Measurements from ENCODE around the gene DNAH2. TPM values are rescaled to one million over a fixed set of nuclear protein-coding genes. Genes with fewer than 3 reads are reported as not detected.

DNAH2 gene
- total RNA-seq, 1 experiment from 2014 or later = not detected

DNA sequence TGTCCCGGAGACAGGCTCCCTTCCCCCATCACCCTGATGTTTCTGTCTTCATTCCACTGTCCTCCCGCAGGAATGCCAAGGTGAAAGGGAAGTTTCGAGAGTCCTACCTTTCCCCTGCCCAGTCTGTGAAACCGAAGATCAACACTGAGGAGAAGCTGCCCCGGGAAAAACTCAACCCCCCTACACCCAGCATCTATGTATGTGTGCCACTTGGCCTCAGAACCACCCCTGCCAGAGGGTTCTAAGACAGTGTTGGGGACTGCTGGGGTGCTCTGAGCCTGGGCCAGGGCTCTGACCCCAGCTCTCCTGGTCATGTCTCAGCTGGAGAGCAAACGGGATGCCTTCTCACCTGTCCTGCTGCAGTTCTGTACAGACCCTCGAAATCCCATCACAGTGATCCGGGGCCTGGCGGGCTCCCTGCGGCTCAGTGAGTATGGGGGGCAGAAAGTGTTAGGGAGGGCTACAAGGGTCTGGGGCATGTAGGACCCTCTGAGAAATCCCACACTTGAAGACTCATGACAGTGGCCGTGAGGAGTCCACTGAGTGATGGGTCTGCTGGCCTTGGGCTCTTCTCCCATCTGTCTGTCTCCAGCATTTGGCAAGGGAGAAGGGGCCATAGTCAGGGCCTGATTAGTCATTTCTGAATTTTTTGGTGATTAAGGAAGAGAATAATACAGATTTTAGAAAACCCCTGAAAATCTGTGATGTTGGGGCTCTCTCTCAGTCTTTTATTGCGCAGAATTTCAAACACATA, 132.4 kb downstream of the DNAH2 start:
- Histone ChIP-seq H3K27ac (no peak overlapping the region), H3K27me3 (replicated peaks) (no peaks in the 10 kb centered on the region), H3K36me3 (peaks cover 48% of the 10 kb centered on the region), H3K4me1 (replicated peaks) (peaks cover 11% of the 10 kb centered on the region), H3K4me3 (no peak overlapping the region), H3K9me3 (replicated peaks) (no peaks in the 10 kb centered on the region; the same call in 1 of the 2 replicates)
- no peak for DNase-seq (ENCODE audit: low read depth in 1 of 2, low spot score in 2 of 2)

DNA sequence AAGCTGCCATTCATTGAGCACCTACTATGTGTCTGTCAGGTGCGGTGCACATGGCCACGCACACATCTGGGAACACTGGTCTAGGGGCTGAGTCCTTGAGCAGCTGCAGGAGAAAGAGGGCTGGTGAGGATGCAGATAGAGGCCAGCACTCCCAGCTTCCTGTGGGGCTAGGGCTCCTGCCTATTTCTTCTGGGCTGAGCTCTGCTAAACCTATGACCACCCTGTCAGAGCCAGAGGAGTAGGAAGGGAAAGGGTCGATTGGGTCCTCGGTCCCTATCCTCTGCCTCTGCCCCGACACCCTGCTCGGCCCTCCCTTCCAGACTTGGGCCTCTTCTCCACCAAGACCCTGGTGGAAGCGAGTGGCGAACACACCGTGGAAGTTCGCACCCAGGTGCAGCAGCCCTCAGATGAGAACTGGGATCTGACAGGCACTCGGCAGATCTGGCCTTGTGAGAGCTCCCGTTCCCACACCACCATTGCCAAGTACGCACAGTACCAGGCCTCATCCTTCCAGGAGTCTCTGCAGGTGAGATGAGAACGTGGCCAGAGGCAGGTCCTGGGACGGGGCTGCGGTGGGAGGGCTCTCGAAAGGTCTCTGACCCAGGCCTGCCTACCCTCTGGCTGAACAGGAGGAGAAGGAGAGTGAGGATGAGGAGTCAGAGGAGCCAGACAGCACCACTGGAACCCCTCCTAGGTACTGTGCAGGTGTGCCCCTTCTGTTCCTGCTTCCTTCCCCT, 133.3 kb downstream of the DNAH2 start:
- Histone ChIP-seq H3K27ac (no peak overlapping the region), H3K9me3 (replicated peaks) (no peaks in the 10 kb centered on the region; the same call in 1 of the 2 replicates), H3K36me3 (peaks cover 47% of the 10 kb centered on the region), H3K4me1 (replicated peaks) (peaks cover 10% of the 10 kb centered on the region), H3K4me3 (no peak overlapping the region), H3K27me3 (replicated peaks) (no peaks in the 10 kb centered on the region)
- DNase-seq (ENCODE audit: low read depth in 1 of 2, low spot score in 2 of 2) = no peak

DNA sequence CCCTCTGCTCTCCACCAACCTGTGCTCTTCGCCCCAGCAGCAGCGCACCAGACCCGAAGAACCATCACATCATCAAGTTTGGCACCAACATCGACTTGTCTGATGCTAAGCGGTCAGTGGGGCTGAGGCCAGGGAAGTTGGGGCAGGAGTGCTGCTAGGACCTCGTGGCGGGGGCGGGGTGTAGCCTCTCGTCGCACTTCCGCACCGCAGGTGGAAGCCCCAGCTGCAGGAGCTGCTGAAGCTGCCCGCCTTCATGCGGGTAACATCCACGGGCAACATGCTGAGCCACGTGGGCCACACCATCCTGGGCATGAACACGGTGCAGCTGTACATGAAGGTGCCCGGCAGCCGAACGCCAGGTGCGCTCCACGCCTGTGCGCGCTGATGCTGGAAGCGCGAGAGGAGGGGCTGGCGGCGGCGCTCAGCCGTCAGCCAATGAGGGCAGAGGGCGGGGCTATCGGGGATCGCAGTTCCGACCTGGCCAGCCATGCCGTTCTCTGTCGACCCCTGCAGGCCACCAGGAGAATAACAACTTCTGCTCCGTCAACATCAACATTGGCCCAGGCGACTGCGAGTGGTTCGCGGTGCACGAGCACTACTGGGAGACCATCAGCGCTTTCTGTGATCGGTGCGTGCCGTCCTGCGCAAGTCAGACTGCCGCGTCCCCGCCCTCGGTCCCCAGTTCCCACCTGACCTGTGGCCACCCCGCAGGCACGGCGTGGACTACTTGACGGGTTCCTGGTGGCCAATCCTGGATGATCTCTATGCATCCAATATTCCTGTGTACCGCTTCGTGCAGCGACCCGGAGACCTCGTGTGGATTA, 134.1 kb downstream of the DNAH2 start:
- H3K4me1 ChIP-seq (replicated peaks) = peaks cover 18% of the 10 kb centered on the region
- no peaks in the 10 kb centered on the region for H3K27me3 ChIP-seq (replicated peaks)
- DNase-seq (ENCODE audit: low read depth in 1 of 2, low spot score in 2 of 2) = peak; percentile 33 to 81
- H3K9me3 ChIP-seq (replicated peaks) = no peaks in the 10 kb centered on the region; the same call in 1 of the 2 replicates
- no peak overlapping the region for H3K27ac ChIP-seq
- H3K4me3 ChIP-seq = no peak overlapping the region
- H3K36me3 ChIP-seq = peaks cover 47% of the 10 kb centered on the region

DNA sequence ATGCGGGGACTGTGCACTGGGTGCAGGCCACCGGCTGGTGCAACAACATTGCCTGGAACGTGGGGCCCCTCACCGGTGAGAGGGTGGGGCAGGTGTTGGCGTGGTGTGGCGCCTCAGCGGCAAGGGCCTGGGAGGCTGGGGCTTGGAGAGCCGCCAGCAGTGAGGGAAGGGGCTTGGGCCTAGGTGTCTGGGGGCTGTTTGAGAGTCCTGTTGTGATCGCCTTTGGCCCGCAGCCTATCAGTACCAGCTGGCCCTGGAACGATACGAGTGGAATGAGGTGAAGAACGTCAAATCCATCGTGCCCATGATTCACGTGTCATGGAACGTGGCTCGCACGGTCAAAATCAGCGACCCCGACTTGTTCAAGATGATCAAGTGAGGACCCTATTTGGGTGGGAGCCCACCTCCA, 134.7 kb downstream of the DNAH2 start:
- Histone ChIP-seq H3K4me1 (replicated peaks) (peaks cover 19% of the 10 kb centered on the region), H3K4me3 (no peak overlapping the region), H3K9me3 (replicated peaks) (no peaks in the 10 kb centered on the region; the same call in 1 of the 2 replicates), H3K36me3 (peaks cover 42% of the 10 kb centered on the region), H3K27ac (no peak overlapping the region), H3K27me3 (replicated peaks) (no peaks in the 10 kb centered on the region)
- DNase-seq (ENCODE audit: low read depth in 1 of 2, low spot score in 2 of 2) = no peak

DNA sequence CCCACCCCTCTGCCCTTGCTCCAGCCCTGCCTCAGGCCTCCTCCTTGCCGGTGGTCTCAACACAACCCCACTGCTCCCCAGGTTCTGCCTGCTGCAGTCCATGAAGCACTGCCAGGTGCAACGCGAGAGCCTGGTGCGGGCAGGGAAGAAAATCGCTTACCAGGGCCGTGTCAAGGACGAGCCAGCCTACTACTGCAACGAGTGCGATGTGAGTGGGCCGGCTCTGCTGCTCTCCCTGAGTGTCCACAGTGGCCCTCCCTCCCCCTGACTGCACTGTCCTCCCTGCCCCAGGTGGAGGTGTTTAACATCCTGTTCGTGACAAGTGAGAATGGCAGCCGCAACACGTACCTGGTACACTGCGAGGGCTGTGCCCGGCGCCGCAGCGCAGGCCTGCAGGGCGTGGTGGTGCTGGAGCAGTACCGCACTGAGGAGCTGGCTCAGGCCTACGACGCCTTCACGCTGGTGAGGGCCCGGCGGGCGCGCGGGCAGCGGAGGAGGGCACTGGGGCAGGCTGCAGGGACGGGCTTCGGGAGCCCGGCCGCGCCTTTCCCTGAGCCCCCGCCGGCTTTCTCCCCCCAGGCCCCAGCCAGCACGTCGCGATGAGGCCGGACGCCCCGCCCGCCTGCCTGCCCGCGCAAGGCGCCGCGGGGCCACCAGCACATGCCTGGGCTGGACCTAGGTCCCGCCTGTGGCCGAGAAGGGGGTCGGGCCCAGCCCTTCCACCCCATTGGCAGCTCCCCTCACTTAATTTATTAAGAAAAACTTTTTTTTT, 135.6 kb downstream of the DNAH2 start:
- Histone ChIP-seq H3K27ac (no peak overlapping the region), H3K36me3 (peaks cover 43% of the 10 kb centered on the region), H3K9me3 (replicated peaks) (no peaks in the 10 kb centered on the region; the same call in 1 of the 2 replicates)

DNA sequence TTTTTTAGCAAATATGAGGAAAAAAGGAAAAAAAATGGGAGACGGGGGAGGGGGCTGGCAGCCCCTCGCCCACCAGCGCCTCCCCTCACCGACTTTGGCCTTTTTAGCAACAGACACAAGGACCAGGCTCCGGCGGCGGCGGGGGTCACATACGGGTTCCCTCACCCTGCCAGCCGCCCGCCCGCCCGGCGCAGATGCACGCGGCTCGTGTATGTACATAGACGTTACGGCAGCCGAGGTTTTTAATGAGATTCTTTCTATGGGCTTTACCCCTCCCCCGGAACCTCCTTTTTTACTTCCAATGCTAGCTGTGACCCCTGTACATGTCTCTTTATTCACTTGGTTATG, 136.1 kb downstream of the DNAH2 start:
- H3K36me3 ChIP-seq = peaks cover 49% of the 10 kb centered on the region
- no peaks in the 10 kb centered on the region for H3K27me3 ChIP-seq (replicated peaks)
- H3K27ac ChIP-seq = no peak overlapping the region
- no peak overlapping the region for H3K4me3 ChIP-seq
- peaks cover 27% of the 10 kb centered on the region for H3K4me1 ChIP-seq (replicated peaks)
- H3K9me3 ChIP-seq (replicated peaks) = no peaks in the 10 kb centered on the region; the same call in 1 of the 2 replicates
- DNase-seq (ENCODE audit: low read depth in 1 of 2, low spot score in 2 of 2) = no peak

More for the DNA sequence above, 135.6 kb downstream of the DNAH2 start:
- Histone ChIP-seq H3K4me1 (replicated peaks) (peaks cover 22% of the 10 kb centered on the region), H3K4me3 (no peak overlapping the region), H3K27me3 (replicated peaks) (no peaks in the 10 kb centered on the region)
- DNase-seq (ENCODE audit: low read depth in 1 of 2, low spot score in 2 of 2) = no peak

DNA sequence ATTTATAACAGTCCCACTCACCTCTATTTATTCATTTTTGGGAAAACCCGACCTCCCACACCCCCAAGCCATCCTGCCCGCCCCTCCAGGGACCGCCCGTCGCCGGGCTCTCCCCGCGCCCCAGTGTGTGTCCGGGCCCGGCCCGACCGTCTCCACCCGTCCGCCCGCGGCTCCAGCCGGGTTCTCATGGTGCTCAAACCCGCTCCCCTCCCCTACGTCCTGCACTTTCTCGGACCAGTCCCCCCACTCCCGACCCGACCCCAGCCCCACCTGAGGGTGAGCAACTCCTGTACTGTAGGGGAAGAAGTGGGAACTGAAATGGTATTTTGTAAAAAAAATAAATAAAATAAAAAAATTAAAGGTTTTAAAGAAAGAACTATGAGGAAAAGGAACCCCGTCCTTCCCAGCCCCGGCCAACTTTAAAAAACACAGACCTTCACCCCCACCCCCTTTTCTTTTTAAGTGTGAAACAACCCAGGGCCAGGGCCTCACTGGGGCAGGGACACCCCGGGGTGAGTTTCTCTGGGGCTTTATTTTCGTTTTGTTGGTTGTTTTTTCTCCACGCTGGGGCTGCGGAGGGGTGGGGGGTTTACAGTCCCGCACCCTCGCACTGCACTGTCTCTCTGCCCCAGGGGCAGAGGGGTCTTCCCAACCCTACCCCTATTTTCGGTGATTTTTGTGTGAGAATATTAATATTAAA, 136.7 kb downstream of the DNAH2 start:
- Histone ChIP-seq H3K27ac (no peak overlapping the region), H3K36me3 (peaks cover 46% of the 10 kb centered on the region), H3K9me3 (replicated peaks) (no peaks in the 10 kb centered on the region; the same call in 1 of the 2 replicates), H3K27me3 (replicated peaks) (no peaks in the 10 kb centered on the region), H3K4me1 (replicated peaks) (peaks cover 30% of the 10 kb centered on the region), H3K4me3 (no peak overlapping the region)
- no peak for DNase-seq (ENCODE audit: low read depth in 1 of 2, low spot score in 2 of 2)

DNA sequence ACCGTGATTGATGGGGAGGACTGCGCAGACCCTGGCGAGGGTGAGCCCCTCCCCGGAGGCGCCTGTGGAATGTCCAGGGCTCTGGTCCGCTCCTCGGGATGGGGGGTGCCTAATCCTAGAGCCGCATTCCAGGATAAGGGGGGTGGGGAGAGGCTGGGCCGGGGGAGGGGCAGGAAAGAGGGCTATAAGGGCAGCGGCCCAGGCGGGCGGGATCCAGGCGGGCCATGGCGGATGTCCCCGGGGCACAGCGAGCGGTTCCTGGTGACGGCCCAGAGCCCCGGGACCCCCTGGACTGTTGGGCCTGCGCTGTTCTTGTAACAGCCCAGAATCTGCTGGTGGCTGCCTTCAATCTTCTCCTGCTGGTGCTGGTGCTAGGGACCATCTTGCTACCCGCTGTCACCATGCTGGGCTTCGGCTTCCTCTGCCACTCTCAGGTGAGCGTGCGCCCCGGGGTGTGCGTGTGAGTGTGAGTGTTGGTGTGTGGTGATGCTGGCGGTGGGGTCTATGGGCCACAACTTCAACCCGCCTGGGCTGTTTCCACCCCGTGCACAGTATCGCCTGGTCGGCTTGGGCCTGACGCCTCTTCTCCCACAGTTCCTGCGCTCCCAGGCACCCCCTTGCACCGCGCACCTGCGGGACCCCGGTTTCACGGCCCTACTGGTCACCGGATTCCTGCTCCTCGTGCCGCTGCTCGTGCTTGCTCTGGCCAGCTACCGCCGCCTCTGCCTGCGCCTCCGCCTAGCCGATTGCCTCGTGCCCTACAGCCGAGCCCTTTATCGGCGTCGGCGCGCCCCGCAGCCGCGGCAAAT, 137.5 kb downstream of the DNAH2 start, which contains the start of gene TMEM88:
TSS of gene TMEM88 (plus strand) at position 216 of the 809 bp plus-strand sequence. CDS start at position 225, 9 bp downstream.
- no peak within 1 kb of the TSS for H3K27ac ChIP-seq
- H3K9me3 ChIP-seq (replicated peaks) = no peaks in the 10 kb centered on the region; the same call in 1 of the 2 replicates
- peak within 1 kb of the TSS; percentile 48; the same call in 1 of the 2 replicates for H3K4me3 ChIP-seq
- peaks cover 38% of the 10 kb centered on the region for H3K36me3 ChIP-seq
- no peaks in the 10 kb centered on the region for H3K27me3 ChIP-seq (replicated peaks)
- no peak for DNase-seq (ENCODE audit: low read depth in 1 of 2, low spot score in 2 of 2)
- H3K4me1 ChIP-seq (replicated peaks) = peaks cover 30% of the 10 kb centered on the region

DNA sequence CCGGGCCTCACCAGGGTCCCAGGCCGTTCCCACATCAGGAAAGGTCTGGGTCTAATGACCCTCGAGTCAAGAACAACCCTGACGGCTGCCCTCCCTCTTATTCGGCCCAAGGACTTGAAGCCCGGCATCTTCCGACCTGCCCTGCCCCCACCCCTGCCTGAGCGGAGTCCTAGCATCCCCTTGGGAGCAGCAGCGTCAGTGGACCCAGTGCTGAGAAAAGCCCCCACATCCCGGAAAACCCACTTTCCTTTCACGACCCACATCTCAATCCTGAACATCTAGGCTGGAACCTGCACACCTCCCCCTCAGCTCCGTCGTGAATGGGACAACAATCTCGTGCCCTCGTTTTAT, 138.1 kb downstream of the DNAH2 start:
- no peak overlapping the region for H3K4me3 ChIP-seq
- H3K4me1 ChIP-seq (replicated peaks) = peaks cover 30% of the 10 kb centered on the region
- no peak overlapping the region for H3K27ac ChIP-seq
- DNase-seq (ENCODE audit: low read depth in 1 of 2, low spot score in 2 of 2) = no peak
- H3K36me3 ChIP-seq = peaks cover 36% of the 10 kb centered on the region
- H3K27me3 ChIP-seq (replicated peaks) = no peaks in the 10 kb centered on the region
- H3K9me3 ChIP-seq (replicated peaks) = no peaks in the 10 kb centered on the region; the same call in 1 of the 2 replicates

DNA sequence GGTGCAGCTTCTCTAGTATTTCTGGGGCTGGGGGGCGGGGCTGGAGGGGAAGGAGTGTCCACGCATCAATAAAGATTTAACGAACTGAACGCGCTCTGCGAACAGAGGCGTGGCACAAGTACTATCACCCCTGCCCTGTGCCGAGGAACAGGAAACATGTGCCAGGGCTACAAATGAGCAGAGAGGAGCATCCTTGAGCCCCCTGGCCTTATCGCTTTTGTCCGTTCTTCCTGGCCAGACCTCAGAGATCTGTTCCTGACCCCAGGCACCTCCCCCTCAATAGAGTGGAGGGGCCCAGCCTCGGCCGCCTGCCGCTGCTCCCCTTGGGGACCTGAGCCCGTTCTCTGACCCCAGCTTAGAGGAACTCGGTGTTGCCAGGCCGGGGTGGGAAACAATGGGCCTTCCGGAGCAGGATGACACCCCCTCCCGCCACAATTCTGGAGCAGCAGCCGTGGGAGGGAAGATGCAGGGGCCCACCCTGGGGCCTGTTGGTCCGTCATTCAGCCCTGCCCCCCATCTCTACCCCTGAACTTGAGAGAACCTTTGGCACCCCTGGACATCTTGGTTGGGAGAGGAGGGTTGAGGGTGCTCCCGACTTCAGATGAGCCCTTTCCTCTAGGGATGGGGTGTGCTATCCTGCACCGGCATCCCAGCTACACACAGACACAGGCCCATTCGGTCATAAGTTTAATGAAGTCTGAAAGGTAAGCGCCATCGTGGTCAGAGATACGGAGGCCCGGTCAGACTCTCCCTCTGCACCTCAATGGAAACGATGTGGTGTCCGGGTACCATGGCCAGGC, 138.7 kb downstream of the DNAH2 start:
- no peaks in the 10 kb centered on the region; the same call in 1 of the 2 replicates for H3K9me3 ChIP-seq (replicated peaks)
- H3K27ac ChIP-seq = peak overlapping the region; percentile 89
- peak overlapping the region; percentile 48 for H3K4me3 ChIP-seq
- peaks cover 32% of the 10 kb centered on the region for H3K36me3 ChIP-seq
- peaks cover 30% of the 10 kb centered on the region for H3K4me1 ChIP-seq (replicated peaks)
- H3K27me3 ChIP-seq (replicated peaks) = no peaks in the 10 kb centered on the region
- peak; percentile 22 to 55 for DNase-seq (ENCODE audit: low read depth in 1 of 2, low spot score in 2 of 2)
